Neural cell (in vitro differentiated cells): ENCODE measurements around the gene CCDC28A. TPM values are rescaled to one million over a fixed set of nuclear protein-coding genes. Genes with fewer than 3 reads are reported as not detected.

Experiments
- H2AFZ ChIP-seq: fragments of 200-600, 300-800 bp; sonication (generic), shearing (Covaris generic); 2 replicates; pipeline ENCODE4 v1.6.0; 2014; ENCODE audit warnings: low read depth, mild to moderate bottlenecking, antibody characterized with exemption, low read length, moderate library complexity
- H3F3A ChIP-seq: fragments of 200-600 bp; shearing (Covaris generic); 2 replicates; pipeline ENCODE4 v1.6.1; 2016; ENCODE audit warnings: mild to moderate bottlenecking, moderate library complexity, mixed read lengths, antibody characterized with exemption, low read length; ENCODE audit not compliant: insufficient read depth, poor library complexity, severe bottlenecking
- H3K27ac ChIP-seq: fragments of 200-600, 300-800 bp; sonication (generic), shearing (Covaris generic); 2 replicates; pipeline ENCODE4 v1.5.1; 2014; ENCODE audit warnings: mild to moderate bottlenecking, low read length, moderate library complexity
- H3K27me3 ChIP-seq: fragments of 300-800, 200-600 bp; sonication (generic), shearing (Covaris generic); 2 replicates; pipeline ENCODE4 v1.6.0; 2014; ENCODE audit warnings: mild to moderate bottlenecking, low read depth, low read length, moderate library complexity; ENCODE audit not compliant: insufficient read depth
- H3K36me3 ChIP-seq: fragments of 300-800, 200-600 bp; sonication (generic), shearing (Covaris generic); 2 replicates; pipeline ENCODE4 v1.5.1; 2014; ENCODE audit warnings: mild to moderate bottlenecking, antibody characterized with exemption, low read length, moderate library complexity; ENCODE audit not compliant: insufficient read depth
- H3K4me2 ChIP-seq: fragments of 300-800, 200-600 bp; sonication (generic), shearing (Covaris generic); 2 replicates; pipeline ENCODE4 v1.6.0; 2014; ENCODE audit warnings: mild to moderate bottlenecking, low read length
- H3K4me3 ChIP-seq: fragments of 300-800, 200-600 bp; sonication (generic), shearing (Covaris generic); 2 replicates; pipeline ENCODE4 v1.5.1; 2014; ENCODE audit warnings: mild to moderate bottlenecking, low read length, moderate library complexity
- H3K79me2 ChIP-seq: fragments of 200-600 bp; shearing (Covaris generic); replicated peaks from 2 replicates; pipeline ENCODE4 v1.6.0; 2014; ENCODE audit warnings: mild to moderate bottlenecking, low read length, moderate library complexity; ENCODE audit not compliant: insufficient read depth
- H3K9ac ChIP-seq: fragments of 300-800, 200-600 bp; sonication (generic), shearing (Covaris generic); 2 replicates; pipeline ENCODE4 v1.6.1; 2016; ENCODE audit warnings: mild to moderate bottlenecking, low read length, mixed read lengths
- H3K9me2 ChIP-seq: fragments of 200-600 bp; shearing (Covaris generic); 2 replicates; pipeline ENCODE4 v1.6.1; 2016; ENCODE audit warnings: mild to moderate bottlenecking, low read length, mixed read lengths; ENCODE audit not compliant: insufficient read depth
- H3K9me3 ChIP-seq: fragments of 200-600, 300-800 bp; sonication (generic), shearing (Covaris generic); 2 replicates; pipeline ENCODE4 v1.6.1; 2016; ENCODE audit warnings: mild to moderate bottlenecking, mixed run types, low read length, moderate library complexity, mixed read lengths
- H4K20me1 ChIP-seq: fragments of 200-600 bp; shearing (Covaris generic); 2 replicates; pipeline ENCODE4 v1.6.1; 2016; ENCODE audit warnings: mild to moderate bottlenecking, mixed run types; ENCODE audit not compliant: insufficient read depth
- CTCF ChIP-seq: fragments of 450-650 bp; IDR thresholded peaks from 2 replicates; pipeline ENCODE4 v1.5.1; 2014; ENCODE audit warnings: antibody characterized with exemption, mild to moderate bottlenecking, moderate library complexity; ENCODE audit not compliant: poor library complexity, severe bottlenecking
- EP300 ChIP-seq: fragments of 450-650 bp; conservative IDR thresholded peaks from 2 replicates; pipeline ENCODE4 v1.6.1; 2014; ENCODE audit warnings: antibody characterized with exemption, mild to moderate bottlenecking, moderate library complexity; ENCODE audit not compliant: poor library complexity, severe bottlenecking
- EZH2 ChIP-seq: fragments of 200-600, 300-800 bp; shearing (Covaris generic), sonication (generic); IDR thresholded peaks from 2 replicates; pipeline ENCODE4 v1.6.1; 2014; ENCODE audit warnings: antibody characterized with exemption, low read length, borderline replicate concordance, mild to moderate bottlenecking; ENCODE audit not compliant: insufficient read depth, poor library complexity, severe bottlenecking
- MXI1 ChIP-seq: fragments of 450-650 bp; conservative IDR thresholded peaks from 2 replicates; pipeline ENCODE4 v1.6.1; 2014; ENCODE audit warnings: antibody characterized with exemption, mild to moderate bottlenecking; ENCODE audit not compliant: poor library complexity, severe bottlenecking
- POLR2AphosphoS5 ChIP-seq: IDR thresholded peaks from 2 replicates; pipeline ENCODE4 v1.6.1; 2012
- RAD21 ChIP-seq: fragments of 450-650 bp; conservative IDR thresholded peaks from 2 replicates; pipeline ENCODE4 v1.6.1; 2014; ENCODE audit warnings: antibody characterized with exemption, mild to moderate bottlenecking, moderate library complexity
- REST ChIP-seq: IDR thresholded peaks from 2 replicates; pipeline ENCODE4 v1.6.1; 2012; ENCODE audit warnings: borderline replicate concordance
- SMC3 ChIP-seq: fragments of 450-650 bp; conservative IDR thresholded peaks from 2 replicates; pipeline ENCODE4 v1.6.1; 2014; ENCODE audit warnings: antibody characterized with exemption, mild to moderate bottlenecking, moderate library complexity; ENCODE audit not compliant: poor library complexity
- TAF1 ChIP-seq: IDR thresholded peaks from 2 replicates; pipeline ENCODE4 v1.6.1; 2012; ENCODE audit warnings: low read depth
- polyA plus RNA-seq: library from polyadenylated mRNA; depleted of rRNA; stranded (reverse); fragments of >200 nt; gene quantifications from 2 replicates; pipeline ENCODE4 v1.2.3, GENCODE V29; 2014

CCDC28A gene
- polyA plus RNA-seq, 1 donor from 2014 or later: 10.6 TPM

GRCh38 chr6:138734585-138734984 is 39.0 kb upstream of the CCDC28A start:
- H4K20me1 ChIP-seq: no peaks in the 10 kb centered on the region
- no peaks in the 10 kb centered on the region for H3F3A ChIP-seq
- H3K9me2 ChIP-seq: no peaks in the 10 kb centered on the region
- H3K79me2 ChIP-seq: no peaks in the 10 kb centered on the region
- H3K4me2 ChIP-seq: no peak overlapping the region
- H3K27me3 ChIP-seq: no peaks in the 10 kb centered on the region
- TF ChIP-seq RAD21 (no peak), EZH2 (no peak), REST (no peak)
- no peak overlapping the region for H3K4me3 ChIP-seq
- no peak overlapping the region for H3K27ac ChIP-seq
- no peaks in the 10 kb centered on the region for H3K9me3 ChIP-seq
- no peak overlapping the region for H3K9ac ChIP-seq
- H3K36me3 ChIP-seq: no peaks in the 10 kb centered on the region
- H2AFZ ChIP-seq: no peak overlapping the region

DNA sequence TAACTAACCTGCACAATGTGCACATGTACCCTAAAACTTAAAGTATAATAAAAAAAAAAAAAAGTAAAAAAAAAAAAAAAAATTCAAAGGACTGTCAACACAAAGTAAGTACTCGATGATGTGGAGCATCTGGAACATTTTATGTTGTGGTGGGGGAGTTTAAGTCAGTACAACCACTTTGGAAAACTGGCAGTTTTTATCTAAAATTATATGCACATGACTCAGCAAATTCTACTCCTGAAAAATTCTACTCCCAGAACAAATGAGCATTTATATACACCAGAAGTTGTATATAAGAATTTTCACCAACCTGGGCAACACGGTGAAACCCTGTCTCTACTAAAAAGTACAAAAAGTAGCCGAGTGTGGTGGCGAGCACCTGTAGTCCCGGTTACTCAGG is 36.9 kb upstream of the CCDC28A start:
- H3K27ac ChIP-seq: no peak overlapping the region
- no peak for TF ChIP-seq TAF1
- no peak for TF ChIP-seq CTCF
- TF ChIP-seq POLR2AphosphoS5: no peak
- no peak for TF ChIP-seq SMC3
- TF ChIP-seq RAD21: no peak
- no peak for TF ChIP-seq REST
- TF ChIP-seq MXI1: no peak
- no peak for TF ChIP-seq EZH2
- no peak for TF ChIP-seq EP300
- no peak overlapping the region for H2AFZ ChIP-seq
- H4K20me1 ChIP-seq: no peaks in the 10 kb centered on the region
- no peaks in the 10 kb centered on the region for H3K9me3 ChIP-seq
- no peaks in the 10 kb centered on the region for H3K27me3 ChIP-seq
- no peaks in the 10 kb centered on the region for H3K79me2 ChIP-seq
- H3K4me2 ChIP-seq: no peak overlapping the region
- no peaks in the 10 kb centered on the region for H3F3A ChIP-seq
- no peak overlapping the region for H3K4me3 ChIP-seq
- no peak overlapping the region for H3K9ac ChIP-seq
- H3K36me3 ChIP-seq: no peaks in the 10 kb centered on the region
- no peaks in the 10 kb centered on the region for H3K9me2 ChIP-seq
